Amygdala (tissue), 56 donors: ENCODE data around the gene EIF3B.
A peak's percentile ranks its signal among the peaks of the same experiment; 100 is the strongest.
"Not testable (repeated sequence)": the region's sequence is repeated elsewhere in the genome, so short reads cannot be mapped to it uniquely, and the experiment has no call there.

Experiments
- DNase-seq, 56 donors: peaks; one replicate each; lab custom pipeline; 2025; lab: John Stamatoyannopoulos, UW

Gene EIF3B

DNA sequence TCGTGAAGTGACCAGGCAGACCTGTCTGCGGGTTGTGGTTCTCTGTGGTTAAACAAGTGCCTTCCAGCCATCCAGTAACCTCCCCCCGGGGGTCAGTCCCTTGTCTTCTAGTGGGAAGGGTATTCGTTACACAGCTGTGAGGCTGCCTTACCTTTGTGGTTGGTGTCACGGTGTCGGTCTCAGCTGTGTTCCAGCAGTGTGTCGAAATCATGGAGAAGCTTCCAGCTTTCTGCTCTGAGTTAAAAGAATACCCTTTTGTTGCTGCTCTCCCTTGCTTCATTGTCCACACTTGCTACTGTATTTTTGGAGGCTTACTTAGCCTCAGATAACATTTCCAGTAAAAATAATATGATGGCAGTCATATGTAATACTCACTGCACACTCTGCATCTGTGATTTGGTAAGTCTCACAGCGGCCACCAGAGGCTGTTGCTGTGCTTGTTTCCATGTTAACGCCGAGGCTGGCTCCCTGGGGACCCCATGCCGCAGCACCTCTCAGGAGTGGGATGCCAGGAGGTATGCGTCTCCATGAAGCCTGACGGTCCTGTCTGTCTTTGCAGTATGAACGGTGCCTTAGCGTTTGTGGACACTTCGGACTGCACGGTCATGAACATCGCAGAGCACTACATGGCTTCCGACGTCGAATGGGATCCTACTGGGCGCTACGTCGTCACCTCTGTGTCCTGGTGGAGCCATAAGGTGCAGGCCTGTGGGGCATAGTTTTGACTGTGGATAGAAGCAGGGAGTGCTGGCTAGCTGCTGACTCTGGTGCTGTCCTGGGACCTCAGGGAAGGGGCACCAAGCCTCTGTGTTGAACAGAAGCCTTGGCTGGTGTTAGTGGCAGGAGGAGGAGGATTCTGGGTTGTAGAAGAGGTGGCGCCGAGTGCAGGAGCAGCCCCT, 20.5 kb downstream of the EIF3B start:
- DNase-seq, result no peak

DNA sequence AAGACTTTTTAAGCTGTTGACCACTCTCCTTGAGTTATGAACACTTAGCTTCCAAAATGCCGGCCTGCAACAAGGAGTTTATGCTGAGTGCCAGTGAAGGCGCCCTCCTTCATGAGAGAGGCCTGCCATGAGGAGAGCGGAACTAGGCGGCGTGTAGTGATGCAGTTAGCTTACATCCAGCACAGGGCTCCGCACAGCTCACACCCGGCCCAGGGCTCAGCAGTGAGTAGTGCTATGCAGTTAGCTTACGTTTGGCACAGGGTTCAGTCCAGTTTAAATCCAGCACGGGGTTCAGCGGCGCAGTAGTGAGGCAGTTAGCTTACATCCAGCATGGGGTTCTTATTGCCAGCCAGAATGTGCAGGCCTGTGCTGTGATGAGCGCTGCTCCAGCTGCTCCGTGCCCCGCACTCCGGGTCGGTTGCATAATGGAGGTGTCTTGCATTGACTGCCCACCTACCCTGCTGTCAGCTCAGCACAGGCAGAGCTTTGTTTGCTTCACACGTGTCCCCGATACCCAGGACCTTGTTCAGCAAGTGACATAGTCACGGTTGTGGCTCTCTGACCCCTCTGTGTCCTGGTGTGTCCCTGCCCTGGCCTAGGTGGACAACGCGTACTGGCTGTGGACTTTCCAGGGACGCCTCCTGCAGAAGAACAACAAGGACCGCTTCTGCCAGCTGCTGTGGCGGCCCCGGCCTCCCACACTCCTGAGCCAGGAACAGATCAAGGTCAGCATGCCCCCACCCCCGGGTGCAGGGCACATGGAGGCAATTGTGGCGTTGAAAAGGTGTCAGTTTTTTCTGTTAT, 21.9 kb downstream of the EIF3B start:
- DNase-seq, result no peak

DNA sequence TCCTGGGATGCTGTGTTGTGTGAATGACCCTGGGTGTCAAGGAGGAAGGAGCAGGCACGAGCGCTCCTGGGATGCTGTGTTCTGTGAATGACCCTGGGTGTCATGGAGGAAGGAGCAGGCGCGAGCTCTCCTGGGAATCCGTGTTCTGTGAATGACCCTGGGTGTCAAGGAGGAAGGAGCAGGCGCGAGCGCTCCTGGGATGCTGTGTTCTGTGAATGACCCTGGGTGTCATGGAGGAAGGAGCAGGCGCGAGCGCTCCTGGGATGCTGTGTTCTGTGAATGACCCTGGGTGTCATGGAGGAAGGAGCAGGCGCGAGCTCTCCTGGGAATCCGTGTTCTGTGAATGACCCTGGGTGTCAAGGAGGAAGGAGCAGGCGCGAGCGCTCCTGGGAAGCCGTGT, 22.9 kb downstream of the EIF3B start:
- DNase-seq, result not testable (repeated sequence)

DNA sequence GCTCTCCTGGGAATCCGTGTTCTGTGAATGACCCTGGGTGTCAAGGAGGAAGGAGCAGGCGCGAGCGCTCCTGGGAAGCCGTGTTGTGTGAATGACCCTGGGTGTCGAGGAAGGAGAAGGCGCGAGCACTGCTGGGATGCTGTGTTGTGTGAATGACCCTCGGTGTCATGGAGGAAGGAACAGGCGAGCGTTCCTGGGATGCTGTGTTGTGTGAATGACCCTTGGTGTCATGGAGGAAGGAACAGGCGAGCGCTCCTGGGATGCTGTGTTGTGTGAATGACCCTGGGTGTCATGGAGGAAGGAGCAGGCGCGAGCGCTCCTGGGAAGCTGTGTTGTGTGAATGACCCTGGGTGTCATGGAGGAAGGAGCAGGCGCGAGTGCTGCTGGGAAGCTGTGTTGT, 23.5 kb downstream of the EIF3B start:
- DNase-seq, result not testable (repeated sequence)

DNA sequence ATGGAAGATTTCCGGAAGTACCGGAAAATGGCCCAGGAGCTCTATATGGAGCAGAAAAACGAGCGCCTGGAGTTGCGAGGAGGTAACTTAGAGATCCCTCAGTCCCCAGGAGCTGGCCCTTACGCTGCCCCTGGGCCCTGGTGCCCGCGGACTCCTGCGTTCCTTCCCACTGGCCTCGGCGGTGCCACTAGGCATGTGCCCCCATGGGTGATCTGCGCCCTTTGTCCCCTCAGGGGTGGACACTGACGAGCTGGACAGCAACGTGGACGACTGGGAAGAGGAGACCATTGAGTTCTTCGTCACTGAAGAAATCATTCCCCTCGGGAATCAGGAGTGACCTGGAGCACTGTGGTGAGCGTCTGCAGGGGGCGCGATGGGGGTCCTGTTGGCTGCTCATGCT, 24.5 kb downstream of the EIF3B start:
- no peak for DNase-seq

DNA sequence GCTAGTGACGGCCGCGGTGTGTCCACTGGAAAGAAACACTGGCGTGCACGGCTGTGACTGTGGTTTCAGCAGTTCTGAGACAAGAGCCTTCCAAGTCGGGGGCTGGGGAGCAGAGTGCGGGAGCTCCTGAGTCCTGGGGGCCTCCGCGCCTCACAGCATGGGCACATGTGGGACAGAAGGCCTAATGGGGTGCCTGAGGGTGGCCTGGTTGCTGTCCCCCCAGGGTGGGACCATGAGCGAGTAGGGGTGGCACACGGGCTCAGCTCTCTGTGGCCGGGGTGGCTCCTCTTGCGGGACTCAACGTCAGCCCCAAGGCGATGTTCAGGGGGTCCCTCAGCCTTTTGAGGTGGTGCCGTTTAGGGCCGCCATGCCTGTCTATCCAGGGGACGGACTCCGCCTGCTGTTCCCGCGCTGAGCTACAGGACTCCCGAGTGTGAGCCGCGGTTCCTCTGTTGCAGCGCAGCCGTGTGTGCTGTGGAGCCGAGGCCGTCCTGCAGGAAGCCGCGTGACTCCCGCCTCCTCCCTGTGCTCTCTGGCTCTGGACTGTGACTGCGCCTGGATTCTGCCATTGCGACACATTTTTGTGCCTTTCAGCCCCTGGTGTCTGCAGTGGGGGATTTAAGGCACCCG, 25.3 kb downstream of the EIF3B start:
- DNase-seq, result no peak

DNA sequence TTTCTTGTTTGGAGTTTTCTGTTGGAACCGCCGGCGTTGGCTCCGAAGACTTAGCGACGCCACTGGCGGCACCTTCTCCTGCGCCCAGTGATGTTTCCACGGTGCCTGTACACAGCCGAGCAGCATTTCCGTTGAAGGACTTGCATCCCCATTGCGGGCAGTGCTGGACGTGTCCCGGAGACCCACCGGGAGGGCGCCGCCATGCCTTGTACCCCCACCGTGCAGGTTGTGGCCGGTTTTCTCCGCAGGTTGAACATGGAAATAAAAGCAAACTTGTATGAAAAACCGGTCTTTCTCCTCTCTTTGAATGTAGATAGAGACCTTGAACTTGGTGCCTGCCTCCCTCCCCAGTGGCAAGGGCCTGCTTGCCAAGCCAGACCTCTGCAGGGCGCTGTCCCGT, 25.8 kb downstream of the EIF3B start:
- no peak for DNase-seq

DNA sequence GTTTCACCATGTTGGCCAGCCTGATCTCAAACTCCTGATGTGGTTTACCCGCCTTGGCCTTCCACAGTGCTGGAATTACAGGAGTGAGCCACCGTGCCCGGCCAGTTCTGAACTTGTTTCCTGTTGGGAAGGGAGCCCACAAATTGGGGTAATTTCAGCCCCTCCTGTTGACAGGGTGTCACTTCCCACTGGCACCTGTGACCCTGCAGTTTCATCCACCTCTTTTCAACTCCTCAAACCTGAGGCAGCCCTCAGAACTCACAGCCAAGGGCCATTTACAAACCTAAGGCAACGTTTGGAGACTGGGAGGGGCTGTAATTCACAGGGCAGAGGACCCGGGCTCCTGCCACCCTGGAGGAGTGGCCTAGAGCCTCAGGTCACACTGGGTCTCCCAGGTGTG, 26.6 kb downstream of the EIF3B start:
- no peak for DNase-seq

DNA sequence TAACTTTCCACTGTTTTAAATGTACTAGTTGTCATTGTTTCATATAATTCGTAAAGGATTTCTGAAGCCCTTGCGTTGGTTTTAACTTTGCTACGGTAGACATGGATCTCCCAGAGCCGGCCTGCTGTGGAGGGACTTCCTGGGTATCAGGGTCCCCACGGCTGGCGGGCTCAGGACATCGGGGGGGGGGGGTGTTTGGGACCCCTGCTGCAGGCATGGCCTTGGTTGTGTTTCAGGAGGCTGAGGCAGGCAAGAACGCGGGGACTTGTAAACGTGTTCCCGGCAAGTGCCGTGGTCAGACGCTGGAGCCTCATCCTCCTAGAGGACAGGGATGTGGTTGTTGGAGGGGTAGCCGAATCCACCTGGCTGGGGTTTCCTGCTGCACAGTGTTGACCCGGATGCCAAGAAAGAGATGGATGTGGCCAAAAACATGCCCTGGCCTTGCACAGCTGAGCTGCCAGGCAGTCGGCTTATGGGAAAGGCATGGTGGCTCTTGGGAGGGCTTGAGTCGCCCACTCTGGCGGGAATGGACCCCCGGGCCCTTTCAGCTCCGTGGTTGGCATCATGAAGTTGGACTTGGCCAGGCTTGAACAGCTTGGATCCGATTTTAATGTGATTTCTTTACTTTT, 27.4 kb downstream of the EIF3B start:
- DNase-seq, result no peak

DNA sequence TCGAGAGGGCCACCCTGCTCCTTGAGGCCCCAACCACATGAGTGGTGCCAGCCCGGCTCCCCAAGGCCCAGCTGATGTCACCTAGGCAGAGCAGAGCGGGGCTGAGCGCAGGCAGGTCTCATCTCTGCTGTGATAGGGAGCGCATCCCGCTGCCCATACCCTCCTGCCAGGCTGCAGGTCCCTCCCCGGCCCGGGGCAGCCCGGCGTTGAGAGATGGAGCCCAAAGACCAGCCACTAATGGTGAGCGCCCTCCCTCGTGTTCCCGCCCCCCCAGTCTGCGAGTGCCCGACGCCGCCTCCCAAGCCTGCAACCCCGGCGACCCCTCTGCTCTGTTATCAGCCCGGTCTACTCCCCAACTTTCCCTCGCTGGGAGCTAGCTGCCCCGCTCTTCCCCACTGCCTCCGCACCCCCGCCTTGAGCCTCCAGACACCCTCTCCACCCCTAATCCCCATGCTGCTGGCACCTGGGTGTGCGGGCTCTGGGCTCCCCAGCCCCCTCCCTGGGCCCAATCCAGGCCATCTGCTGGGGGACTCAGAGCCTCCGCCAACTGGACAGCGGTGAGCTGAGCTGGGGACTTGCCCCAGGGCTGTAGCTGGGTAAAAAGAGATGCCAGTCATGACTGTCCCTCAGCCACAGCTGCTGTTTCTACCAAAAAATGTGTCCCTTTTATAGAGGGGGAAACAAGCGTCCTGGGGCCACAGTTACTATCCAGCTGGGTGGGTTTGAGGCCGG, 29.1 kb downstream of the EIF3B start:
- peak in 4 of 56 donors; percentile 11 to 27 (median 18) for DNase-seq

DNA sequence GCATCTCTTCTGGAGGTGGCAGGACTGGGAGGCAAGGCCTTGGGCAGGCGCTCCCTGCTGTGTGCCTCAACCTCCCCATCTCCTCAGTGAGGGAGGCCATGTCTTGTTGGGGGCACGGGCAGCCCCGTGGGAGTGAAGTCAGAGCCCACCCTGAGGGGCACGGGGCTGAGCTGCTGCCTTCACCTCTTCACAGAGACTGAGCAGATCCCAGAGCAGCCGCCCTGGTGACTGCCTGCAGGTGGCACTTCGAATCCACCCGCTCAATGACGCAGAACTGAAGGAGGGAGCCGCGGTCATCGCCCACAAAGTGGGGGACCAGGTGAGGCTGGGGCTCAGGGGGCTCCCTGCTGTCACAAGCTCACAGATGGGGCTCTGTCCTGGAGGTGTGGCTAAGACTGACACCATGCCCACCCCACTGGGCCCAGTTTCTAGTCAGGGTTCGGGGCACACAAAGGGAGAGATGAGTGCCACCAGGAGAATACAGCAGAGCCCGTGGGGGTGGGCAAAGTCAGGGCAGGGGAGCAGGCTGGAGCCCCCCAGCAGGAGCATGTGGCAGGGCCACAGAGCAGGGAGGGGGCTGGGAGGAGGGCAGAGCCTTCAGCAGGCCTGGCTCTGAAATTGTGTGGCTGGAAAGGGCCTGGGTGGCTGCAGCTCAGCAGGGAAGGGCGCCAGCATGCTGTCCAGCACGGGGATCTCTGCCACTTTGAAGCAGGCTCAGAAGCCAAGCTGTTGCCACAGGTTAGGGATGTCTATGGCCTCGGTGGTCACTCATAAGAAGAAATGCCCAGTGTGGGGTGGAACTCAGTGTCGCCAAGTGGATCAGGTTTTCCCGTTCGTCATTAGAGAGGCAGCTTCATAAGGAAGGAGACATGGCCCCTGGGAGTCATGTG, 30.0 kb downstream of the EIF3B start:
- peak in 6 of 56 donors; percentile 9 to 32 (median 16) for DNase-seq

DNA sequence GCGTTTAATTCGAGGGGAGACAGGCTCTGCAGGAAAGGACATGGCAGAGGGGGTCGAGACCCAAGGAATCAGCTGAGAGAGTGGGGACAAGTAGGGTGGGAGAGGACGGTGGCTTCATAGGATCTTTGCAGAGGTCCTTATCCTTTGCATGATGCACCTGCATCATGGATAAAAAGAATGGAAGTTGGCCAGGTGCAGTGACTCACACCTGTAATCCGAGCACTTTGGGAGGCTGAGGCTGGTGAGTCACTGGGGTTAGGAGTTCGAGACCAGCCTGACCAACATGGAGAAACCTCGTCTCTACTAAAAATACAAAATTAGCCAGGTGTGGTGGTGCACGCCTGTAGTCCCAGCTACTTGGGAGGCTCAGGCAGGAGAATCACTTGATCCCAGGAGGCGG, 31.5 kb downstream of the EIF3B start:
- DNase-seq, result not testable (repeated sequence)

DNA sequence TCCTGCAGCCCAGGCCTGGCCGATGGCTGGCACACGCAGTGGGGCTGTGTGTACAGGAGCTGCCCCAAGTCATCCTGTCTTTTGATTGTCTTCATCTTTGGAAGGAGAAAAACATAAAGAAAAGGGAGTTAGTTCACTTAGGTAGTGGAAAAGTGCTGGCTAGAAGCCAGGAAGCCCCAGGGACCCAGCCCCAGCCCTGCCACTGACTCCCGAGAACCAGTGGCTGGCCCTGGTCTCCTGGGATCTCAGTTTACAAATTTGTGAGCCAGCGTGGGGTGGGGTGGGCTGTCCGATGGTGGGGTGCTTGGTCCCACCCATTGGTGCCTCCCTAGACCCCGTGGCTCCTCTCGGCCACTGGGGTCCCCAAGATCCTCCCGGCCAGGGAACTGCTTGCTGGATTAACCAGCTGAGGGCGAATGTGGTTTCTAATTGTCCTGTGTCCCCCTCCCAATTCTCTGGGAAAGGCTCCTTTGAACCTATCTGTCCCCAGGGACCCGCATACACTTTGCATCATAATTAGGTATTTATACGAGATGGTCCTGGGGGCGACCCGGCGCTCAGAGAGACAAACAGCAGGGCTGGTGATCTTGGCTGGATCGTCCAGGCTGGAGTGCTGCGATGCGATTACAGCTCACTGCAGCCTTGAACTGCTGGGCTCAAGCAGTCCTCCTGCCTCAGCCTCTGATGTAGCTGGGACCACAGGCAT, 32.5 kb downstream of the EIF3B start:
- DNase-seq, result no peak

DNA sequence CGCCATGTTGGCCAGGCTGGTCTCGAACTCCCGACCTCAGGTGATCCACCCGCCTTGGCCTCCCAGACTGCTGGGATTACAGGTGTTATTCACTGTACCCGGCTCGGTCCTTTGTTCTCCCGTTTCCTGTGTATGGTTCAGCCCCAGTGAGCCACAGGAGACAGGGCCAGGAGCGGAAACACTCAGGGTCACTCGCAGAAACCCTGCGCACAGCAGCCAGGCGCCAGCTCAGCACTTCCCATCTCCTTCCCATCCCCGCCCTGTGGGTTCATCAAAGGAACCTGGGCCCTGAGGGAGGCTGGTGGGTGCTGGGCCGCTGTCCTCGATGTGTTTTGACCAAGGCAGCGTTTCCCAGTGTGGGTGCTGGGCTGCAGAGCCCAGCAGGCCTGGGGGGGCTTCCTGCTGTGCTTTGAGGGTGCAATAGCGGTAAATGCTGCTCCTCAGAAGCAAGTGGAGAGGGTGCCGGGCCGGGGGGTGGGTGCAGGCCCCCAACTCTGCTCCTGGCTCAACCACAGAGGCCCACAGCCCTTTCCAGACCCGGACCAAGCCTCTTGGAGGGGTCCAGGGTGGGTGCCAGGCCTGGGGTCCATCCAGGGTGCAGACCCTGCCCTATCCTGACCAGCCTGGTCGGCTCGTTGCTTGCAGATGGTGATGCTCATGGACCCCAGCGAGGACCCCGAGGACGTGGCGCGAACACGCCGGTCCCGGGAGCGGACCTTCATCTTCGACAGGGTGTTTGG, 33.4 kb downstream of the EIF3B start:
- DNase-seq, result no peak

DNA sequence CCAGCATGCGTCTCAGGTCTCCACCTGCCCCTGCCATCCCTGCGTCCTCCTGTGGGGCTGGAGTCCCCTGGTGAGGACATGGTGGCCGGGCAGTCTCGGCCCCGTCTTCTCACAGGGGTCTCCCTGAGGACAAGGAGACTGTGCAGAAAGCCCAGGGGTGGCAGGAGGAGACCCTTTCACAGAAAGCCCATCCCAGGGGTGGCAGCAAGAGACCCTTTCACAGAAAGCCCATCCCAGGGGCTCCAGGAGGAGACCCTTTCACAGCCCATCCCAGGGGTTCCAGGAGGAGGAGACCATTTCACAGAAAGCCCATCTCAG, 34.0 kb downstream of the EIF3B start:
- DNase-seq, result no peak

DNA sequence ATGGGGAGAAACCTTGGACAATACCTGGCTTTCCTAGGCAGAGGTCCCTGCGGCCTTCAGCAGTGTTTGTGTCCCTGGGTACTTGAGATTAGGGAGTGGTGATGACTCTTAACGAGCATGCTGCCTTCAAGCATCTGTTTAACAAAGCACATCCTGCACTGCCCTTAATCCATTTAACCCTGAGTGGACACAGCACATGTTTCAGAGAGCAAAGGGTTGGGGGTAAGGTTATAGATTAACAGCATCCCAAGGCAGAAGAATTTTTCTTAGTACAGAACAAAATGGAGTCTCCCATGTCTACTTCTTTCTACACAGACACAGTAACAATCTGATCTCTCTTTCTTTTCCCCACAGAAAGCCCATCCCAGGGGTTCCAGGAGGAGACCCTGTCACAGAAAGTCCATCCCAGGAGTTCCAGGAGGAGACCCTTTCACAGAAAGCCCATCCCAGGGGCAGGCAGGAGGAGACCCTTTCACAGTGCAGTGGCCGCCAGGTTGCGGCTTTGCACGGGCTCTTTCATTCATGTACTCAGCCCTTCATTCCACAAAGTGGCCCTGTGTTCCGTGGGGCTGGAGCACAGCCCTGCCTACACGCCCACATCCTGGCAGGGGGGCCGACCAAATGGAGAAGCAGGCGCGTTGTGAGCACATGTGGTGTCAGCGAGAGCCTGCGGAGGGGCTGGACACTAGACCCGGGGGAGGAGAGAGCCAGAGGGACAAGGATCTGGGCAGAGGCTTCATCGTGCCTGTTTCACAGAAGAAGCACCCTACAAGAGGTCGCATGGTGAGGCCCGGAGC, 35.6 kb downstream of the EIF3B start:
- peak in 48 of 56 donors; percentile 12 to 78 (median 55) for DNase-seq

DNA sequence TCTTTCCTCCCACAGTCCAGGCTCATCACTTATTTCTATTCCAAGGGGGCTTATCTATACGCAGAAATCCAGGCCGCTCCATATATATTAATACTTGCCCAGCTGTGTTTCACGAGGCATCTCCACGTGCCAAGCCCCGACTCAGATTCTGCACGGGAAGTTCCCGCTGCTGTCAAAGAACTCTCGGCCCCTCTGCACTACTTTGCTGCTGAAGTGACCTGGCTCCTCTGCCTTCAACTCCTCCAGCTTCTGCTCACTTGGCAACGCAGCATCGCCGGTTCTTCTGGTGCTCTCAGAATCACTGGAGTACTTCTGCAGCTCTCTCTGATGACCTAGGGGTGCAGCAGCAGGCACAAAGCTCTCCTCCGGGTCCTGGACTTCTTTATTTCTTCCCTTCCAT, 39.1 kb downstream of the EIF3B start:
- DNase-seq, result no peak
